Measurements from ENCODE around the gene NKD1.

The NKD1 gene

GRCh38 chr16:50640391-50640790 lies 92.2 kb downstream of the NKD1 start:
- Histone ChIP-seq H3K27me3 (replicated peaks) (no peaks in the 10 kb centered on the region), H3K4me3 (ENCODE audit: low read depth, low read length) (no peak overlapping the region), H3K27ac (no peak overlapping the region), H3K36me3 (replicated peaks) (no peaks in the 10 kb centered on the region)
- no peak for TF ChIP-seq CTCF (IDR thresholded peaks at IDR 0.05; ENCODE audit: low read depth, low read length, missing control alignments)
- DNase-seq = no peak
- in situ Hi-C loops (cut with HindIII; ENCODE audit: low pct_ligation_motif_present, low sequenced_read_pairs) = no loop called here

- no peak overlapping the region for H3K27ac ChIP-seq
- TF ChIP-seq CTCF (IDR thresholded peaks at IDR 0.05; ENCODE audit: low read depth, low read length, missing control alignments) = no peak
- in situ Hi-C loops (cut with HindIII; ENCODE audit: low pct_ligation_motif_present, low sequenced_read_pairs) = no loop called here
Observed at GRCh38 chr16:50640919-50641817, 93.0 kb downstream of the NKD1 start.

GRCh38 chr16:50641818-50642187 lies 93.6 kb downstream of the NKD1 start:
- Histone ChIP-seq H3K27ac (no peak overlapping the region), H3K4me3 (ENCODE audit: low read depth, low read length) (no peak overlapping the region), H3K36me3 (replicated peaks) (no peaks in the 10 kb centered on the region), H3K27me3 (replicated peaks) (no peaks in the 10 kb centered on the region)
- DNase-seq = no peak
- in situ Hi-C loops (cut with HindIII; ENCODE audit: low pct_ligation_motif_present, low sequenced_read_pairs) = no loop called here
- TF ChIP-seq CTCF (IDR thresholded peaks at IDR 0.05; ENCODE audit: low read depth, low read length, missing control alignments) = no peak

More at GRCh38 chr16:50640919-50641817, 93.0 kb downstream of the NKD1 start:
- DNase-seq = no peak
- no peaks in the 10 kb centered on the region for H3K27me3 ChIP-seq (replicated peaks)
- H3K4me3 ChIP-seq (ENCODE audit: low read depth, low read length) = no peak overlapping the region
- H3K36me3 ChIP-seq (replicated peaks) = no peaks in the 10 kb centered on the region

GRCh38 chr16:50642349-50642748 lies 94.2 kb downstream of the NKD1 start:
- H3K27ac ChIP-seq = no peak overlapping the region
- no peaks in the 10 kb centered on the region for H3K27me3 ChIP-seq (replicated peaks)
- no peak for DNase-seq
- in situ Hi-C loops (cut with HindIII; ENCODE audit: low pct_ligation_motif_present, low sequenced_read_pairs) = no loop called here
- no peak overlapping the region for H3K4me3 ChIP-seq (ENCODE audit: low read depth, low read length)
- TF ChIP-seq CTCF (IDR thresholded peaks at IDR 0.05; ENCODE audit: low read depth, low read length, missing control alignments) = no peak
- no peaks in the 10 kb centered on the region for H3K36me3 ChIP-seq (replicated peaks)

- TF ChIP-seq CTCF (IDR thresholded peaks at IDR 0.05; ENCODE audit: low read depth, low read length, missing control alignments) = no peak
- Histone ChIP-seq H3K4me3 (ENCODE audit: low read depth, low read length) (no peak overlapping the region), H3K36me3 (replicated peaks) (no peaks in the 10 kb centered on the region), H3K27ac (no peak overlapping the region), H3K27me3 (replicated peaks) (no peaks in the 10 kb centered on the region)
- in situ Hi-C loops (cut with HindIII; ENCODE audit: low pct_ligation_motif_present, low sequenced_read_pairs) = no loop called here
- no peak for DNase-seq
Observed at GRCh38 chr16:50643192-50643591, 95.0 kb downstream of the NKD1 start.
